Kidney tubule cell (primary cell): ENCODE data around the gene ANXA1.

Experiments used
- DNase-seq: peaks from one replicate; pipeline ENCODE4 v3.0.0-alpha.2; 2018; ENCODE audit warnings: low spot score

Gene ANXA1

DNA sequence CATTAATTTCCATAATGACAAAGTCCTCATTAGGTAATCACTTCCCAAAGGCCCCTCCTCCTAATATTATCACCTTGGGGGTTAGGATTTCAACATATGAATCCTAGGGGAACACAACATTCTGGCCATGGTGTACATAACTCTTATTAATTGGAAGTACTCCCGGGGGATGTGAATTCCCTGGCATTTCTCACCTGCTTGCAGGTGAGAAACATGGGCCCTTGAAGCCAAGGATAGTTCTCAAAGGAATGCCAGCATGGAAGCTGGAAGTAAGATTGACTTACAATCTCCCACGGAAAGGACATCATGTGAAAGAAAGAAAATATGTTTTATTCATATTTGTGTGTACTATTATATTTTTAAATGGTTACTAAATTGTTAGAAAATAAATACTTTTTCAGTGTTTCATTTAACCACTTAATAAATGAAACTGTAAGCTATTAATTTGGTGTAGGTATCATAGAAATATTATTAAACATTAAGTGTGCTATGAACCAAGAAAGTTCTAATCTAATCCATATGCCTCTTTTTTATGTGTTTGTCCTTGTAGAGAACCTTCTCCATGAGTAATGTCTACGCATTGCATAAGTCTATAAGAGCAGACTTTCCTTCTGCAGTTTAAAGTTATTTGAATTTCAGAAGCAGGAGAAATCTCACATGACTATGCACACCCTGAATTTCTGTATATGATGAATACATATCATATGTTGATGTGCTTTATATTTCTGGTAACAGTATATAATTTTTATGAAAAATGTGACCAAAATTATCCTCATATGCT, 59.4 kb downstream of the ANXA1 start:
- no peak for DNase-seq

DNA sequence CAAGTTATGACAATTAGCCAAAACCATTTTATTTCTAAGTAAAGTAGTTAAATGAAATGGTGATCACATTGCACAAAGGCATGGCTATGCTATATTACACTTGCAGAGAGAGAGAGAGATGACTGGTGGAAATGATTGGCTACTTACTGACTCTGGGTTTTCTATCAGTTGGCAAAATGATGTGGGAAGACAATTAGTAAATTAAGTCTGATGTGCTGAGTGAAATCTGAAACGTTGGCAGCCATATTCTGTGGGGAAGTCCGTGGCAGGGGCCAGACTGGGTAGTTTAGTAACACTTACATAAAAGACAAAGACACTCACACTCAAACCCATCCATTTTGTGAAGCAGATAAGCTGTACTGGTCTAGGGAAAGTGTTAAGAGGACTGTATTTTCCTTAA, 61.6 kb downstream of the ANXA1 start:
- DNase-seq: no peak

DNA sequence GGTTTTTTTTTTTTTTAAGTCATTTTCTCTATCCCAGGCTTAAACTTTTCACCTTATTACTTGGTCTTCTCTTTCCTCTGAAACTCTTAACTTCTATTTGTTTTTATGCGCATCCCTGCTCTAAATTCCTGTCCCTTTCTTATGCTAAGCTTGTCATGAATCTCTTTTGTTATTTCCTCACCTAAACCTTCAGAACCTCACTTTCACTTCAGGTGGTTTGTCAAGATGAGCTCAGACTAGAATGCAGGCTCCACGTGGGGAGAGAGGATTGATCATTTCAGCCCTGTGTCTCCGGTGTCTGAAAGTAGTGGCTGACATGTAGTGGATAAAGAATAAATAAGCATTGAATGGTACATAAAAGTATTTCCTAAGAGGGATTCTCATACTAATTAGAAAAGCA, 63.6 kb downstream of the ANXA1 start:
- DNase-seq: peak; percentile 6

DNA sequence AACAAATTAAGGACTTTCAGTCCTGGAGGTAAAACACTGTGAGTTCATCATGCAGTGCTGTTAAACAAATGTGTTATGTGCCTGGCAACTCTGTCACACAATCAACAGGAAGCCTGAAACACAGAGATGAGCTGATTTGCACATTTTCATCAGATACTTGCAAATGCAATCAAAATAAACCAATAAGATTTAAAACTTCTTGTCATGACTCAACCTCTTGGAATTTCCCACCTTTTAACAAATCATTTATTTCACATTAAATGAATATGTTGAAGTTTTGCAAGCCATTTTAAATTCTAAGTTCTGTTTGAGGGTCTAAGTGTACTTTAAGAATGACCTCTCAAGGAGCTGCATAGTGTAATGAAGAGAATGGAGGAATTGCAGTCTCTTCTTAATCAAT, 64.4 kb downstream of the ANXA1 start:
- peak; percentile 10 for DNase-seq
